HEK293T (cell line): ENCODE results near the gene MS4A14.

Experiments used
- ARNT ChIP-seq: fragments of 450-650 bp; IDR thresholded peaks from 2 replicates; pipeline ENCODE4 v1.6.1; 2017; ENCODE audit warnings: mild to moderate bottlenecking
- BHLHE40 ChIP-seq: fragments of 450-650 bp; IDR thresholded peaks from 2 replicates; pipeline ENCODE4 v1.6.1; 2016; ENCODE audit warnings: mild to moderate bottlenecking, moderate library complexity, borderline replicate concordance
- ELF4 ChIP-seq: fragments of 450-650 bp; IDR thresholded peaks from 2 replicates; pipeline ENCODE4 v1.6.1; 2017; ENCODE audit warnings: antibody characterized with exemption
- FOXA1 ChIP-seq: fragments of 450-650 bp; IDR thresholded peaks from 2 replicates; pipeline ENCODE4 v1.6.1; 2016; ENCODE audit warnings: mild to moderate bottlenecking
- FOXK2 ChIP-seq: fragments of 450-650 bp; IDR thresholded peaks from 2 replicates; pipeline ENCODE4 v1.6.1; 2016; ENCODE audit warnings: mild to moderate bottlenecking
- FOXM1 ChIP-seq: fragments of 450-650 bp; IDR thresholded peaks from 2 replicates; pipeline ENCODE4 v1.6.1; 2017; ENCODE audit warnings: mild to moderate bottlenecking, borderline replicate concordance
- HDGF ChIP-seq: fragments of 450-650 bp; IDR thresholded peaks from 2 replicates; pipeline ENCODE4 v1.6.1; 2017; ENCODE audit warnings: antibody characterized with exemption, borderline replicate concordance
- L3MBTL2 ChIP-seq: fragments of 450-650 bp; conservative IDR thresholded peaks from 2 replicates; pipeline ENCODE4 v1.6.1; 2016; ENCODE audit warnings: mild to moderate bottlenecking
- LEF1 ChIP-seq: fragments of 450-650 bp; IDR thresholded peaks from 2 replicates; pipeline ENCODE4 v1.6.1; 2017; ENCODE audit warnings: mild to moderate bottlenecking, borderline replicate concordance
- NFRKB ChIP-seq: fragments of 450-650 bp; IDR thresholded peaks from 2 replicates; pipeline ENCODE4 v1.6.1; 2016; ENCODE audit warnings: mild to moderate bottlenecking, moderate library complexity
- SP1 ChIP-seq: fragments of 450-650 bp; IDR thresholded peaks from 2 replicates; pipeline ENCODE4 v1.6.1; 2017
- SUZ12 ChIP-seq: fragments of 450-650 bp; IDR thresholded peaks from 2 replicates; pipeline ENCODE4 v1.6.1; 2016; ENCODE audit warnings: mild to moderate bottlenecking
- TARDBP ChIP-seq: fragments of 450-650 bp; IDR thresholded peaks from 2 replicates; pipeline ENCODE4 v1.6.1; 2016
- TF ChIP-seq, protein P1 (sequence below): fragments of 450-650 bp; IDR thresholded peaks from 2 replicates; pipeline ENCODE4 v1.6.1; 2016

DNA sequence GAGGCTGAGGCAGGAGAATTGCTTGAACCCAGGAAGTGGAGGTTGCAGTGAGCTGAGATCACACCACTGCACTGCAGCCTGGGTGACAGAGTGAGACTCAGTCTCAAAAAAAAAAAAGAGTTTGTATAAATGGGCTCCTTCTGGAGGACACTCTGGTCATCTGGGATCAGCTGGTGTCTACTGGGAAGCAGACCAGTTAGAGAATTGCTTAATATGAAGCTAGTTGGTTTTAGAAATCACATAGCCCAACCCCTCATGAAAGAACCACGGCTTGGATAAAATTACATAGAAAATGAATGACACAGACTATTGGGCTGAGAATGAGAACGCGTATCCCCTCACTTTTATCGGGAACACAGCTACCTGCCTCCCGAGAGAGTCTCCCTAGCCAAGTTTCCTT lies 3.2 kb upstream of the MS4A14 start:
- TF ChIP-seq FOXA1 (no peak), SUZ12 (no peak), ELF4 (no peak), BHLHE40 (no peak), FOXM1 (no peak), TARDBP (no peak), NFRKB (no peak), LEF1 (no peak), SP1 (no peak), HDGF (no peak), FOXK2 (no peak), ARNT (no peak), L3MBTL2 (no peak)
- TF ChIP-seq, protein P1, sequence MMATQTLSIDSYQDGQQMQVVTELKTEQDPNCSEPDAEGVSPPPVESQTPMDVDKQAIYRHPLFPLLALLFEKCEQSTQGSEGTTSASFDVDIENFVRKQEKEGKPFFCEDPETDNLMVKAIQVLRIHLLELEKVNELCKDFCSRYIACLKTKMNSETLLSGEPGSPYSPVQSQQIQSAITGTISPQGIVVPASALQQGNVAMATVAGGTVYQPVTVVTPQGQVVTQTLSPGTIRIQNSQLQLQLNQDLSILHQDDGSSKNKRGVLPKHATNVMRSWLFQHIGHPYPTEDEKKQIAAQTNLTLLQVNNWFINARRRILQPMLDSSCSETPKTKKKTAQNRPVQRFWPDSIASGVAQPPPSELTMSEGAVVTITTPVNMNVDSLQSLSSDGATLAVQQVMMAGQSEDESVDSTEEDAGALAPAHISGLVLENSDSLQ: no peak
